HEK293T (cell line): Measurements from ENCODE around the gene IKZF4.

ENCODE experiments used
- FOXA1 ChIP-seq: fragments of 450-650 bp; IDR thresholded peaks from 2 replicates; pipeline ENCODE4 v1.6.1; 2016; ENCODE audit warnings: mild to moderate bottlenecking
- LEF1 ChIP-seq: fragments of 450-650 bp; IDR thresholded peaks from 2 replicates; pipeline ENCODE4 v1.6.1; 2017; ENCODE audit warnings: mild to moderate bottlenecking, borderline replicate concordance

- TF ChIP-seq LEF1 (no peak), FOXA1 (no peak)
These were observed at the start of gene IKZF4 for GRCh38 chr12:56020423-56021184.
